GM12801 (cell line): ENCODE results near the gene GLS.

Experiments
- CTCF ChIP-seq: IDR thresholded peaks from one replicate; pipeline ENCODE4 v1.5.1; 2011; ENCODE audit warnings: control low read depth; ENCODE audit not compliant: insufficient read length; ENCODE audit errors: extremely low read depth

Gene GLS

DNA sequence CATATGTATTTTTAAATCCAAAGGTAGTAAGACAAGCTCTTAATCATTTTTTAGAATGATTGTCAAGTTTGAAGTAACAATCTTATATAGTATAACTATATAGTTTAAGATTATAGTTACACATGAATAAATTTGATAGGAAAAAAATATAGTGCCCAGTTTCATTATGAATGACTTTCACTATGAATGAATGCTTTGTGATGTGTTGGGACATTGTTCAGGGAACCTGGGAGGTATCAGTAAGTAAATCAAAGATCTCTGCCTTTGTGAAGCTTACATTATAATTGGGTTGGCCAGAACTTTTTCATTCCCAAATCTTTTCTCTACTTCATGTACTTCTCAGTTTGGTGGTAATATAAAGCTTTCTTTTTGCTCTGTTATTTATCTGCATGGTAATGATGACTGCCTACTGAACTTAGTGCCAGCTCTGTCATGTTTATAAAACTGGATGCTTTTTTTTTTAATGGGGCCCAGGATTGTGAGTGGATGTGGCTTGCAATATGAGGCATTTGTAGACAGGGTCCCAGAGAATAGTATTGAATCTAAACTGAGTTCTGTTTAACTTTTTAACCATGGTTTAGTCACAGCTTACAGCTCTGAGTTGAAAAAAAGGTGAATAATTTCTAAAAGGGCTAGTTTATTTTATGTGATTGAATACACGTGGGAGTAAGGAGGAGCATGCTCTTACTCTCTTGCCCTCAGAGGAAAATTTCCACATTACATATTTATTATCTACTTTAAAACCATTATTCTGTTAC, 23.3 kb downstream of the GLS start:
- TF ChIP-seq CTCF = no peak

DNA sequence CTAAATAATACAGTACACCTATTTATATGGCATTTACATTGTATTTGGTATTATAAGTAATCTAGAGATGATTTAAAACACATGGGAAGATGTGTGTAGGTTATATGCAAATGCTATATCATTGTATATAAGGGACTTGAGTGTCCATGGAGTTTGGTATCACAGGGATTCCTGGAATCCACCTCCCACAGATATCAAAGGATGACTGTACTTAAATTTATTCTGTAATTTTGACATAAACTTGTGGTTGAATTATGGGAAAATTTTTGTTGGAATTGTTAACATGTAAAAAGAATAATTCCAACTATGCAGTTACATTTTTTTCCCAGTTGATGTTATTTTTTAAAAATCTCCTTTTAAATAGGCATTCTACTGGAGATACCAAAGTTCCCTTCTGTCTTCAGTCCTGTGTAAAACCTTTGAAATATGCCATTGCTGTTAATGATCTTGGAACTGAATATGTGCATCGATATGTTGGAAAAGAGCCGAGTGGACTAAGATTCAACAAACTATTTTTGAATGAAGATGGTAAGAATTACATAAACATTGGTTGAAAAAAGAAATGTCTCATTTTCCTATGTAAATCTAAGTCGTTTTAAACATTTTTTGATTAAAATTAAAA, 24.1 kb downstream of the GLS start:
- no peak for TF ChIP-seq CTCF

- no peak for TF ChIP-seq CTCF
Measured at GRCh38 chr2:190908532-190908931, 27.9 kb downstream of the GLS start.

DNA sequence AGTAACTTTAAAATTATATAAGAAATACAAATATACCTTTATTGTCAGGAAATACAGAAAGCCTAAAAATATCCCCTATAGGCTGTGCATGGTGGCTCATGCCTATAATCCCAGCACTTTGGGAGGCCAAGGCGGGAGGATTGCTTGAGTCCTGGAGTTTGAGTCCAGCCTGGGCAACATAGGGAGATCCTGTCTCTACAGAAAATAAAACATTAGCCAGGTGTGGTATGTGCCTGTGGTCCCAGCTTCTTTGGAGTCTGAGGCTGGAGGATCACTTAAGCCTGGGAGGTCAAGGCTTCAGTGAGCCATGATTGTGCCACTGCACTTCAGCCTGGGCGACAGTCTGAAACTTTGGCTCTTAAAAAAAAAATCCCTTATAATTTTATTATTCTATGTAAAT, 29.1 kb downstream of the GLS start:
- no peak for TF ChIP-seq CTCF

- no peak for TF ChIP-seq CTCF
Measured at GRCh38 chr2:190910341-190911136, 29.9 kb downstream of the GLS start.

GRCh38 chr2:190911813-190912212, 31.2 kb downstream of the GLS start:
- no peak for TF ChIP-seq CTCF

DNA sequence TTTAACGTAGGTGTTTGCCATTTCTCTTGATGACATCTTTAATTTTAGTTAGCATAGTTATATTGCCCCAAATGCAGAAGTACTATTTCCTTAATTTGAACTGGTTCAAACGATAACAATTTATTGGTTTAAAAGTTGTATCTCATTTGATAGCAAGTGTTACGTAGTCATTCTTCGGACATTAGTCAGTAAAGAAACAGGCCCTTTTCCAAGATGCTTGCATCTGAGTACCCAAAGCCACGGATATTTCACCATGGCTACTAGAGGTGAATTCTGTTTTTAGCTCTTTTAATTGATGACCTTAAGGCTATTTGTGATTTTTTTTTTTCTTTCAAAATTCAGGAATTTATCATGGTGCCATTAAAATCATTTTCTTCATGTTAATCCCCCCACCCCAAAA, 32.1 kb downstream of the GLS start:
- no peak for TF ChIP-seq CTCF
